ENCODE measurements around the gene CYBC1.
A peak's percentile ranks its signal among the peaks of the same experiment; 100 is the strongest.

DNA sequence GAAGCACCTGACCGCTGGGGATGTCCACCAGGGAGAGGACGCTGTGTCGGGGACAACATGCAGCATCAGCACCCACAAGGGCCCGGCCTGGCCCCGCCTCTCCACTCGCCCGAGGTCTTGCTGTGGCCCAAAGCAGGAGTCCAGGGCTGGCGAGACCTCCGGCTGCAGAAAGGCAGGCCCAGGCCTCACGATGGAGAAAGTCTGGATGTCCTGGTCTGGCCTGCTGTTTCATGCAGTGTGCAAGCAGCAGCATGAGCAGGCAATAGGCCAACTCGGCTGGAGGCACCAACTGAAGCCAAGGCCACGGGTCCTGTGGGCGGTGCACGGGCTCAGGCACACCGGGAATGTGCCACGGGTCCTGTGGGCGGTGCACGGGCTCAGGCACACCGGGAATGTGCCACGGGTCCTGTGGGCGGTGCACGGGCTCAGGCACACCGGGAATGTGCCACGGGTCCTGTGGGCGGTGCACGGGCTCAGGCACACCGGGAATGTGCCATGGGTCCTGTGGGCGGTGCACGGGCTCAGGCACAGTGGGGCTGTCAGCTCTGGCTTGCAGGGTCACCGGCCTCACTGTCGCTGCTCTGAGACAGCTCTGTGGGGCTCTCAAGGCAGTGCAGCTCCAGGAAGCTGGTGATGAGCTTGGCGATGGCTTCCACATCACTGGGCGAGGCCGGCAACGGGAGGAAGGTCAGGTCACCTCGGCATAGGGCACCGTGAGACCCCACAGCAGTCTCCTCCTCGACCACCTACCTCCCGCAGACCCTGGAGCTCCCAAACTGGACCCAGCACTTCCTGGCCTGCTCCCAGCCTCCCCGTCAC is 6.9 kb downstream of the CYBC1 start:
- TF ChIP-seq EZH2 (IDR thresholded peaks at IDR 0.05; ENCODE audit: low read depth, low read length, severe bottlenecking) (no peak), JUN (IDR thresholded peaks at IDR 0.05; ENCODE audit: low read depth, low read length) (no peak), RAD21 (IDR thresholded peaks at IDR 0.05 in 1 of 2, conservative IDR thresholded peaks at IDR 0.05 in 1 of 2; ENCODE audit: low read depth in 2 of 2, low read length in 2 of 2) (no peak), KDM1A (IDR thresholded peaks at IDR 0.05; ENCODE audit: borderline replicate concordance, low read length) (no peak), POLR2A (IDR thresholded peaks at IDR 0.05; ENCODE audit: control extremely low read depth in 1 of 2, low read depth in 2 of 2, low read length in 2 of 2) (peak in 1 of 2 experiments; percentile 32; a peak in 1 of 3 replicates), SP2 (IDR thresholded peaks at IDR 0.05; ENCODE audit: low read length) (no peak), TCF12 (IDR thresholded peaks at IDR 0.05; ENCODE audit: low read depth, low read length) (no peak), SP1 (IDR thresholded peaks at IDR 0.05; ENCODE audit: low read depth, low read length) (no peak)
- TF ChIP-seq, protein P1, sequence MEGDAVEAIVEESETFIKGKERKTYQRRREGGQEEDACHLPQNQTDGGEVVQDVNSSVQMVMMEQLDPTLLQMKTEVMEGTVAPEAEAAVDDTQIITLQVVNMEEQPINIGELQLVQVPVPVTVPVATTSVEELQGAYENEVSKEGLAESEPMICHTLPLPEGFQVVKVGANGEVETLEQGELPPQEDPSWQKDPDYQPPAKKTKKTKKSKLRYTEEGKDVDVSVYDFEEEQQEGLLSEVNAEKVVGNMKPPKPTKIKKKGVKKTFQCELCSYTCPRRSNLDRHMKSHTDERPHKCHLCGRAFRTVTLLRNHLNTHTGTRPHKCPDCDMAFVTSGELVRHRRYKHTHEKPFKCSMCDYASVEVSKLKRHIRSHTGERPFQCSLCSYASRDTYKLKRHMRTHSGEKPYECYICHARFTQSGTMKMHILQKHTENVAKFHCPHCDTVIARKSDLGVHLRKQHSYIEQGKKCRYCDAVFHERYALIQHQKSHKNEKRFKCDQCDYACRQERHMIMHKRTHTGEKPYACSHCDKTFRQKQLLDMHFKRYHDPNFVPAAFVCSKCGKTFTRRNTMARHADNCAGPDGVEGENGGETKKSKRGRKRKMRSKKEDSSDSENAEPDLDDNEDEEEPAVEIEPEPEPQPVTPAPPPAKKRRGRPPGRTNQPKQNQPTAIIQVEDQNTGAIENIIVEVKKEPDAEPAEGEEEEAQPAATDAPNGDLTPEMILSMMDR (IDR thresholded peaks at IDR 0.05; ENCODE audit: control extremely low read depth in 1 of 3, insufficient read depth in 1 of 3, low read depth in 1 of 3, low read length in 3 of 3) = no peak
- TF ChIP-seq, protein P2, sequence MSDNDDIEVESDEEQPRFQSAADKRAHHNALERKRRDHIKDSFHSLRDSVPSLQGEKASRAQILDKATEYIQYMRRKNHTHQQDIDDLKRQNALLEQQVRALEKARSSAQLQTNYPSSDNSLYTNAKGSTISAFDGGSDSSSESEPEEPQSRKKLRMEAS (IDR thresholded peaks at IDR 0.05) = no peak

Data from H1 (cell line).